Stimulated activated CD4-positive, alpha-beta T cell treated with anti-CD3 and anti-CD28 coated beads, TNF-alpha, amount 100 ng/mL, for 4 hours (primary cell): ENCODE measurements around the gene GPR162.

Source experiments
- DNase-seq, 3 experiments: peaks; one replicate each; pipeline ENCODE4 v3.0.0-alpha.2; 2020; ENCODE audit warnings: low read depth in 3 of 3

Gene GPR162

GRCh38 chr12:6787309-6787708, 34.3 kb upstream of the GPR162 start:
- no peak for DNase-seq

GRCh38 chr12:6788972-6789924, 32.4 kb upstream of the GPR162 start, which contains the start of gene CD4:
Gene CD4, plus strand, starts transcription at chr12:6789528. Its CDS starts 10,611 bp downstream, at chr12:6800139.
- peak in 1 of 3 experiments; percentile 43 for DNase-seq

GRCh38 chr12:6790496-6791150, 31.0 kb upstream of the GPR162 start:
- DNase-seq = no peak

- no peak for DNase-seq
These were observed 29.6 kb upstream of the GPR162 start for GRCh38 chr12:6791931-6792520.

- no peak for DNase-seq
These were observed 29.0 kb upstream of the GPR162 start for GRCh38 chr12:6792522-6793201.

- no peak for DNase-seq
These were observed 26.5 kb upstream of the GPR162 start for GRCh38 chr12:6795088-6795487.

- no peak for DNase-seq
These were observed 25.0 kb upstream of the GPR162 start for GRCh38 chr12:6796576-6796975.

GRCh38 chr12:6799147-6799546, 22.5 kb upstream of the GPR162 start:
- DNase-seq = no peak

GRCh38 chr12:6807170-6807569, 14.5 kb upstream of the GPR162 start:
- no peak for DNase-seq

- no peak for DNase-seq
These were observed 12.6 kb upstream of the GPR162 start for GRCh38 chr12:6809056-6809455.

- DNase-seq = no peak
These were observed 10.9 kb upstream of the GPR162 start for GRCh38 chr12:6810758-6811157.

- no peak for DNase-seq
These were observed 8.3 kb upstream of the GPR162 start for GRCh38 chr12:6813363-6813762.

GRCh38 chr12:6816598-6816997, 5.0 kb upstream of the GPR162 start:
- DNase-seq = no peak

GRCh38 chr12:6817098-6817497, 4.5 kb upstream of the GPR162 start:
- DNase-seq = no peak

- DNase-seq = no peak
These were observed 3.9 kb upstream of the GPR162 start for GRCh38 chr12:6817662-6818157.

GRCh38 chr12:6818222-6818621, 3.4 kb upstream of the GPR162 start:
- no peak for DNase-seq

GRCh38 chr12:6818645-6819044, 3.0 kb upstream of the GPR162 start:
- DNase-seq = no peak

GRCh38 chr12:6819106-6820030, 2.3 kb upstream of the GPR162 start:
- no peak for DNase-seq

GRCh38 chr12:6820166-6820565, 1.5 kb upstream of the GPR162 start:
- no peak for DNase-seq

- no peak for DNase-seq
These were observed 960 bp downstream of the GPR162 start for GRCh38 chr12:6822426-6823135.
